H9 (cell line): ENCODE data around the gene CFAP119. TPM values are rescaled to one million over a fixed set of nuclear protein-coding genes. Genes with fewer than 3 reads are reported as not detected.
"Not testable (repeated sequence)": the region's sequence is repeated elsewhere in the genome, so short reads cannot be mapped to it uniquely, and the experiment has no call there.

ENCODE experiments used
- DNase-seq: peaks from one replicate; pipeline ENCODE4 v3.0.0-alpha.2; 2017
- H2AFZ ChIP-seq: one replicate; pipeline ENCODE4 v1.6.1; 2013; ENCODE audit warnings: mild to moderate bottlenecking, low read length, control low read depth, moderate library complexity
- H2AK5ac ChIP-seq: 2 replicates; pipeline ENCODE4 v1.6.1; 2013; ENCODE audit warnings: low read length, control low read depth, mixed read lengths; ENCODE audit not compliant: insufficient read length
- H2BK120ac ChIP-seq: one replicate; pipeline ENCODE4 v1.6.1; 2013; ENCODE audit warnings: low read depth, mild to moderate bottlenecking, low read length, control low read depth, inconsistent platforms; ENCODE audit not compliant: poor library complexity, severe bottlenecking
- H2BK12ac ChIP-seq: 2 replicates; pipeline ENCODE4 v1.6.1; 2013; ENCODE audit warnings: low read length, control low read depth, mixed read lengths, low read depth; ENCODE audit not compliant: insufficient read length
- H2BK15ac ChIP-seq: 2 replicates; pipeline ENCODE4 v1.6.1; 2013; ENCODE audit warnings: low read depth, low read length, control low read depth
- H2BK20ac ChIP-seq: one replicate; pipeline ENCODE4 v1.6.1; 2013; ENCODE audit warnings: low read depth, mild to moderate bottlenecking, low read length, control low read depth, inconsistent platforms; ENCODE audit not compliant: poor library complexity, severe bottlenecking
- H2BK5ac ChIP-seq: 2 replicates; pipeline ENCODE4 v1.6.1; 2013; ENCODE audit warnings: low read length, control low read depth, mixed read lengths; ENCODE audit not compliant: insufficient read length
- H3K14ac ChIP-seq: 2 replicates; pipeline ENCODE4 v1.6.1; 2013; ENCODE audit warnings: low read length, control low read depth; ENCODE audit not compliant: insufficient read depth
- H3K18ac ChIP-seq: 2 replicates; pipeline ENCODE4 v1.6.1; 2013; ENCODE audit warnings: low read depth, mild to moderate bottlenecking, mixed read lengths, low read length, control low read depth; ENCODE audit not compliant: insufficient read length
- H3K23ac ChIP-seq: 2 replicates; pipeline ENCODE4 v1.6.1; 2013; ENCODE audit warnings: low read length, control low read depth, mixed read lengths, low read depth; ENCODE audit not compliant: insufficient read length
- H3K23me2 ChIP-seq: 2 replicates; pipeline ENCODE4 v1.6.1; 2013; ENCODE audit warnings: low read depth, mild to moderate bottlenecking, mixed read lengths, low read length, control low read depth; ENCODE audit not compliant: insufficient read length, poor library complexity, severe bottlenecking
- H3K27ac ChIP-seq: 2 replicates; pipeline ENCODE4 v1.5.1; 2013; ENCODE audit warnings: low read length, control low read depth, mixed read lengths, low read depth; ENCODE audit not compliant: insufficient read length
- H3K27me3 ChIP-seq: 2 replicates; pipeline ENCODE4 v1.6.1; 2013; ENCODE audit warnings: low read length, control low read depth, inconsistent platforms; ENCODE audit not compliant: insufficient read depth
- H3K4ac ChIP-seq: 2 replicates; pipeline ENCODE4 v1.6.1; 2013; ENCODE audit warnings: low read depth, mild to moderate bottlenecking, control low read depth, inconsistent platforms, low read length, moderate library complexity
- H3K4me1 ChIP-seq: 2 replicates; pipeline ENCODE4 v1.6.1; 2013; ENCODE audit warnings: low read length, control low read depth, inconsistent platforms; ENCODE audit not compliant: insufficient read depth
- H3K4me2 ChIP-seq: 2 replicates; pipeline ENCODE4 v1.6.1; 2013; ENCODE audit warnings: low read length, control low read depth, mixed read lengths; ENCODE audit not compliant: insufficient read length, insufficient read depth
- H3K56ac ChIP-seq: 2 replicates; pipeline ENCODE4 v1.6.1; 2013; ENCODE audit warnings: low read depth, mild to moderate bottlenecking, mixed read lengths, low read length, control low read depth; ENCODE audit not compliant: insufficient read length
- H3K79me1 ChIP-seq: 2 replicates; pipeline ENCODE4 v1.6.1; 2013; ENCODE audit warnings: low read depth, mild to moderate bottlenecking, moderate library complexity, low read length, control low read depth, inconsistent platforms; ENCODE audit not compliant: insufficient read depth, poor library complexity, severe bottlenecking
- H3K79me2 ChIP-seq: 2 replicates; pipeline ENCODE4 v1.6.1; 2013; ENCODE audit warnings: low read length, control low read depth, inconsistent platforms; ENCODE audit not compliant: insufficient read depth
- H3K9ac ChIP-seq: 2 replicates; pipeline ENCODE4 v1.6.1; 2013; ENCODE audit warnings: low read length, control low read depth, mixed read lengths; ENCODE audit not compliant: insufficient read length; ENCODE audit errors: extremely low read depth
- H3K9me3 ChIP-seq: one replicate; pipeline ENCODE4 v1.6.1; 2013; ENCODE audit warnings: low read depth, low read length, inconsistent platforms; ENCODE audit not compliant: control insufficient read depth
- H3T11ph ChIP-seq: one replicate; pipeline ENCODE4 v1.6.1; 2013; ENCODE audit warnings: mild to moderate bottlenecking, low read length, control low read depth, inconsistent platforms
- H4K20me1 ChIP-seq: one replicate; pipeline ENCODE4 v1.6.1; 2013; ENCODE audit not compliant: control insufficient read depth, insufficient read length, insufficient read depth
- H4K5ac ChIP-seq: 2 replicates; pipeline ENCODE4 v1.6.1; 2013; ENCODE audit warnings: low read depth, mild to moderate bottlenecking, mixed read lengths, low read length, control low read depth; ENCODE audit not compliant: insufficient read length
- H4K8ac ChIP-seq: replicated peaks from 2 replicates; pipeline ENCODE4 v1.6.1; 2013; ENCODE audit warnings: low read length, control low read depth, mixed read lengths, low read depth; ENCODE audit not compliant: insufficient read length
- H4K91ac ChIP-seq: 2 replicates; pipeline ENCODE4 v1.6.1; 2013; ENCODE audit warnings: low read depth, mild to moderate bottlenecking, moderate library complexity, mixed read lengths, low read length, control low read depth; ENCODE audit not compliant: insufficient read length
- H3K27ac Mint-ChIP-seq, 3 experiments: 2 replicates in 2 of 3; 3 replicates in 1 of 3; pipeline ENCODE4 v1.8.0; 2020 to 2021; ENCODE audit warnings: mixed read lengths in 3 of 3, mild to moderate bottlenecking in 1 of 3, moderate library complexity in 1 of 3
- H3K27me3 Mint-ChIP-seq: 2 replicates; pipeline ENCODE4 v1.8.0; 2021; ENCODE audit warnings: low read depth, mild to moderate bottlenecking, moderate library complexity, mixed read lengths
- H3K36me3 Mint-ChIP-seq, 3 experiments: 2 replicates in 2 of 3; 3 replicates in 1 of 3; pipeline ENCODE4 v1.8.0; 2020 to 2021; ENCODE audit warnings: low read depth in 3 of 3, mixed read lengths in 3 of 3; ENCODE audit not compliant: insufficient read depth in 1 of 3
- H3K4me1 Mint-ChIP-seq, 2 experiments: 2 replicates each; pipeline ENCODE4 v1.8.0; 2020; ENCODE audit warnings: mixed read lengths in 2 of 2
- H3K4me3 Mint-ChIP-seq, 2 experiments: 2 replicates in 1 of 2; 3 replicates in 1 of 2; pipeline ENCODE4 v1.8.0; 2020 to 2021; ENCODE audit warnings: mild to moderate bottlenecking in 2 of 2, mixed read lengths in 2 of 2, moderate library complexity in 1 of 2
- H3K9me3 Mint-ChIP-seq, 2 experiments: 2 replicates in 1 of 2; 3 replicates in 1 of 2; pipeline ENCODE4 v1.8.0; 2020; ENCODE audit warnings: mild to moderate bottlenecking in 2 of 2, mixed read lengths in 2 of 2, moderate library complexity in 1 of 2
- WGBS: extraction: QIAGEN DNeasy Blood & Tissue Kit; methylation state at CpG from one replicate; pipeline ENCODE4 v1.1.7; 2013; ENCODE audit warnings: missing lambda C conversion rate, low lambda C conversion rate, mixed read lengths; ENCODE audit not compliant: insufficient read length; ENCODE audit errors: extremely low coverage; 5-methylcytosine and 5-hydroxymethylcytosine counted together
- total RNA-seq: library from RNA; stranded (reverse); gene quantifications from 2 replicates; pipeline ENCODE4 v1.2.1, GENCODE V29; 2021

The CFAP119 gene
- total RNA-seq, 1 experiment from 2014 or later = 5.4 TPM

DNA sequence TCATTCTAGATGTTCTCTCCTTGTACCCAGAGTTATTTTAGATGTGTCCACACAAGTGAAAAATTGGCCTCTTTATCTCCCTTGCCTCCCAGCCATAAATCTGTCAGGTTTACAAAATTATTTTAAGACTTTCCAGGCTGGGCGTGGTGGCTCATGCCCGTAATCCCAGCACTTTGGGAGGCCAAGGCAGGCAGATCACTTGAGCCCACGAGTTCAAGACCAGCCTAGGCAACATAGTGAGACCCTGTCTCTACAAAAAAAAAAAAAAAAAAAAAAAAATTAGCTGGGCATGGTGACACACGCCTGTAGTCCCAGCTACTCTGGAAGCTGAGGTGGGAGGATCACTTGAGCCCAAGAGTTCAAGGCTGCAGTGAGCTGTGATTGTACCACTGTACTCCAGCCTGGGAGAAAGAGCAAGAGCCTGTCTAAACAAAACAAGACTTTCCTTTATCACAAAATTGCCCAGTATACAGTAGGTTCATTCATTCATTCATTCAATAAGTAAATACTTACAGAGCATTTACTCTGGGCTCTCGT lies 47.1 kb upstream of the CFAP119 start:
- not testable (repeated sequence) for H2BK15ac ChIP-seq, H3K4me1 ChIP-seq, H3K4ac ChIP-seq, H4K5ac ChIP-seq, H3K9ac ChIP-seq, H3K56ac ChIP-seq, H3K27ac ChIP-seq, H3K14ac ChIP-seq, H3K18ac ChIP-seq, H3K27ac Mint-ChIP-seq, H2BK5ac ChIP-seq, H4K20me1 ChIP-seq, H4K91ac ChIP-seq, H3T11ph ChIP-seq, H2BK120ac ChIP-seq, H3K79me2 ChIP-seq, H2AFZ ChIP-seq, H3K9me3 Mint-ChIP-seq, H2BK12ac ChIP-seq, H3K4me3 Mint-ChIP-seq, H3K79me1 ChIP-seq, DNase-seq, H2AK5ac ChIP-seq, H3K23ac ChIP-seq, H3K9me3 ChIP-seq, H3K23me2 ChIP-seq, H3K4me2 ChIP-seq, H2BK20ac ChIP-seq, H4K8ac ChIP-seq, H3K27me3 ChIP-seq, H3K36me3 Mint-ChIP-seq
- H3K4me1 Mint-ChIP-seq = peaks cover 11 to 16% of the 10 kb centered on the region in 2 experiments
- WGBS = no CpG with 5 or more reads among the region's 5 CpGs
- peaks cover 90% of the 10 kb centered on the region for H3K27me3 Mint-ChIP-seq
